ENCODE measurements around the gene FLRT2.

Gene FLRT2

DNA sequence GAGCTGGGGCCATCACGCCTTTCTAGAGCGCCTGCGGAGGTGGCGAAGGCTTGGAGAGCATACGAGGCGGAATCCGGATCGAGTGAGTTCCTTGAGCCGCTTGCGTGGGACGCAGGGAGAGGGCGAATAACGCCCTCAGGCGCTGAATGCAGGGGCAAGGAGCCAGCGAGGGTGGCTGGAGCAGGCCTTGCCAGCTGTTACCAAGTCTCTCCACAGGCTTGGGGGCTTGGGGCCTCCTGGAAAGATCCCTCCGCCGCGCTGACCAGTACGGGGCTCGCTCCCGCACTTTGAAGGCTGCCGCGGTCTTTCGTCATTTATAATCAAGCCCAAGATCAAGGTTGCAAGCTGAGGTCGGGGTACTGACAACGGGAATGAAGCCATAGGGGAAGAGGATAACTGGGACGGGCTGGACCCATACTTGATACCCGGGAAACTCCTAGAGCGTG lies 1.2 kb downstream of the FLRT2 start:
- H3K9me3 ChIP-seq (ENCODE audit: severe bottlenecking): no peaks in the 10 kb centered on the region
- peak; percentile 62 for DNase-seq
- no peaks in the 10 kb centered on the region for H3K36me3 ChIP-seq
- peaks cover 29% of the 10 kb centered on the region for H3K27me3 ChIP-seq (ENCODE audit: insufficient read depth, low read depth, severe bottlenecking)
- TF ChIP-seq, protein P1, sequence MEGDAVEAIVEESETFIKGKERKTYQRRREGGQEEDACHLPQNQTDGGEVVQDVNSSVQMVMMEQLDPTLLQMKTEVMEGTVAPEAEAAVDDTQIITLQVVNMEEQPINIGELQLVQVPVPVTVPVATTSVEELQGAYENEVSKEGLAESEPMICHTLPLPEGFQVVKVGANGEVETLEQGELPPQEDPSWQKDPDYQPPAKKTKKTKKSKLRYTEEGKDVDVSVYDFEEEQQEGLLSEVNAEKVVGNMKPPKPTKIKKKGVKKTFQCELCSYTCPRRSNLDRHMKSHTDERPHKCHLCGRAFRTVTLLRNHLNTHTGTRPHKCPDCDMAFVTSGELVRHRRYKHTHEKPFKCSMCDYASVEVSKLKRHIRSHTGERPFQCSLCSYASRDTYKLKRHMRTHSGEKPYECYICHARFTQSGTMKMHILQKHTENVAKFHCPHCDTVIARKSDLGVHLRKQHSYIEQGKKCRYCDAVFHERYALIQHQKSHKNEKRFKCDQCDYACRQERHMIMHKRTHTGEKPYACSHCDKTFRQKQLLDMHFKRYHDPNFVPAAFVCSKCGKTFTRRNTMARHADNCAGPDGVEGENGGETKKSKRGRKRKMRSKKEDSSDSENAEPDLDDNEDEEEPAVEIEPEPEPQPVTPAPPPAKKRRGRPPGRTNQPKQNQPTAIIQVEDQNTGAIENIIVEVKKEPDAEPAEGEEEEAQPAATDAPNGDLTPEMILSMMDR (IDR thresholded peaks at IDR 0.05; ENCODE audit: low read depth, low read length): no peak
- H3K27ac ChIP-seq: peak overlapping the region; percentile 14; the same call in 1 of the 2 replicates
- H3K4me3 ChIP-seq (ENCODE audit: low read depth, low read length): peak overlapping the region; percentile 84

DNA sequence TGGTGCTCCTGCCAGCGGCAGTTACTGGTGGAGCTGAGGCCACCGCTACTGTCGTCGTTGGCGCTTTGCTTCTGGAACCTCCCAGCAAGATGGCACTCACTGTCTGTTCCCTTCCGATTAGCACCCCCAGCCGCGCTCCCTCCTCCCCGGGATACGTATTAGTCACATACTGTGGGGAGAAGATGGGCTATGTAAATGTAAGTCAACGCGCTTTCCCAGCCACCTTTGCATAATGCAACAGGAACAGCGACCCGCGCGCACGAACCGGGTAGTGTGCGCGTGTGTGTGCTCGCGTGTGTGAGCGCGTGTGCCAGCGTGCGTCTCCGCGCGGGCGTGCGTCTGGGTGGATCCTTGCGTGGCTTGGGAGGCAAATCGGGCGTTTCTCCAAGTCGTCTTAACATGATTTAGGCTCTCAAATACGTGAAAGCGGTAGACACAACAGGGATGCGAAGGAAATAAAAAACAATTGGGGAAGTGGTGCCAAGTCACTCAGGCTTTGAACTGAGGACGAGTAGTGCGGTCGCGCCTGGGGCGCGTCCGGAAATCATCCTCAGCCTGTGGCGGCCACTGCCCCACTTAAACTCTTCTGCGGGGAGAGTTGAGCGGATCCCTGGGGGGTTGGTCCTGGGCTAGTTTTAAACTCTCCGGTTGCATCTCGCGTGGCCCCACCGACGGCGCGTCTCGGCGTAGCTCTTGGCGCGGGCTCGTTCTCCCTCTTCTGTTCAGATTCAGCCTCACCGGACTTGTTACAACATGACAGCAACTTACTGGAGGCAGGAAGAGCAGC lies 1.8 kb downstream of the FLRT2 start:
- H3K27me3 ChIP-seq (ENCODE audit: insufficient read depth, low read depth, severe bottlenecking): peaks cover 29% of the 10 kb centered on the region
- peak overlapping the region; percentile 14; the same call in 1 of the 2 replicates for H3K27ac ChIP-seq
- no peaks in the 10 kb centered on the region for H3K36me3 ChIP-seq
- peak overlapping the region; percentile 84 for H3K4me3 ChIP-seq (ENCODE audit: low read depth, low read length)
- H3K9me3 ChIP-seq (ENCODE audit: severe bottlenecking): no peaks in the 10 kb centered on the region
- DNase-seq: peak; percentile 70
- TF ChIP-seq, protein P1 (IDR thresholded peaks at IDR 0.05; ENCODE audit: low read depth, low read length): peak; percentile 46; the same call in 1 of the 2 replicates

DNA sequence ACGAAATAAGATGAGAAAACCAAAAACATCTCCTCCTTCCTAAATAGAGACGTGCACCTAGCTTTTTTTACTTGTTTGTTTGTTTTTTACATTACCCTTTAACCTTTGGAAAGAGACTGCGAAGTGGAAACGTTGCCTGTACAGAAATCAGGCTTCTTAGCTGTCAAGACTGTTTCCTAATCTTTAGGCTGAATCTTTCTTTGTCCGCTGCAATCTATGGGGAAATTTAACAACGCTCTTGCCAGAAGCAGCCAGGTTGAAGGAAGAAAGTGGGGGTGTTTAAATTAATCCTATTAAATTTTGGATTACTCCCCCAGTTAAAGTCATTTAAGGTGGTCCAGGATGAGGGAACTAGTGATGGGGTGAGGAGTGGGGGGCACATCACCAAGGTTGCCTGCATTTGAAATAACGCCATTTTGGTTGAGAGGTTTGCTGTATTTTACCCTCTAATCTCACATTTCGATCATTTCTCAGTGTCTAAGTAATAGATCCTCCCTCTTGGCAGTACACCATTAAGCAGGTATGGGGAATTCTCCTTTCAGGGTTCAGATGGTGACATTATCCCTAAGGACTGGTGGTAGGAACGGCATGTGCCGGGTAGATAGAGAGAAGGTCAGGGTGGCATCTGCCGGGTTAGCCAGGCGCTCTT lies 2.6 kb downstream of the FLRT2 start:
- Histone ChIP-seq H3K9me3 (ENCODE audit: severe bottlenecking) (no peaks in the 10 kb centered on the region), H3K36me3 (no peaks in the 10 kb centered on the region), H3K4me3 (ENCODE audit: low read depth, low read length) (peak overlapping the region; percentile 84), H3K27me3 (ENCODE audit: insufficient read depth, low read depth, severe bottlenecking) (peaks cover 29% of the 10 kb centered on the region), H3K27ac (no peak overlapping the region)
- no peak for DNase-seq
- TF ChIP-seq, protein P1 (IDR thresholded peaks at IDR 0.05; ENCODE audit: low read depth, low read length): no peak

DNA sequence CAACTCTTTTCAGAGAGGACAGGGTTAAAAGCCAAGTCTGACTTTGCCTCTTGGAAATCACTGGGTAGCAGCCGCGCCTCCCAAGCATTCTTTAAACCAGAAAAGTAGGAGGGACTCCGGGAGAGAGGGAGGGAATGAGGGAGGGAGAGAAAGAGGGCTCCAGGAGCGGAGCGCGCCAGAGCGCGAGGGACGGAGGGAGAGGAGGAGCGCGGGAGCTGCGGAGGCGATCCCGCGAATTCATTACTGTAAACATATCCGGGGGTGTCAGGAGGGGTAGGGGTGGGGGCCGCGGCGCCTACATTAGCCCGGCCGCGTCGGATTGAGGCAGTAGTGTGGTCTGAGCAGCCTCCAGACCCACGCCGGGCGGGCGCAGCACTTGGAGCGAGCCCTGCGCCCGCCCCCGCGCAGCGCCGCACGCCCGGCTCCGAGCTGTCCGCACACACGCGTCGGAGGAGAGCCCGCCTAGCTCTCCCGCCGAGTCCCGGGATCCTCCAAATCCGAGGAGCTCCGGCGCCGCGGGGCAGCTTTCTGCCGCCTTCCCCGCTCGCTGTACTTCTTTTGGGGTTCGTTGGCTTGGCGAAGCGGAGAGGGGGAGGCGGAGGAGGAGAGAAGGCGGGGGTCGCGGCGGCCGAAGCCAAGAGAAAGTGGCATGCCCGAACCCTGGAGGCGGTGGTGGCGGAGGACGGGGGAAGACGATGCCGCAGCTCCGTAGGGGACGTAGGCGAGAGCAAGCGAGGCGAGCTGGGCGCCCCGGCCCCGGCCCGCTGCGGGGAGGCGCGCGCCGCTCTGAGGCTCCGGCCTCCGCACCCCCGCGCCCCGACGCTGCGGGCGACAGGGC lies 3.3 kb downstream of the FLRT2 start:
- peaks cover 29% of the 10 kb centered on the region for H3K27me3 ChIP-seq (ENCODE audit: insufficient read depth, low read depth, severe bottlenecking)
- H3K4me3 ChIP-seq (ENCODE audit: low read depth, low read length): peak overlapping the region; percentile 84
- H3K36me3 ChIP-seq: no peaks in the 10 kb centered on the region
- H3K27ac ChIP-seq: peak overlapping the region; percentile 33
- TF ChIP-seq, protein P1 (IDR thresholded peaks at IDR 0.05; ENCODE audit: low read depth, low read length): no peak
- DNase-seq: peak; percentile 66
- H3K9me3 ChIP-seq (ENCODE audit: severe bottlenecking): no peaks in the 10 kb centered on the region

DNA sequence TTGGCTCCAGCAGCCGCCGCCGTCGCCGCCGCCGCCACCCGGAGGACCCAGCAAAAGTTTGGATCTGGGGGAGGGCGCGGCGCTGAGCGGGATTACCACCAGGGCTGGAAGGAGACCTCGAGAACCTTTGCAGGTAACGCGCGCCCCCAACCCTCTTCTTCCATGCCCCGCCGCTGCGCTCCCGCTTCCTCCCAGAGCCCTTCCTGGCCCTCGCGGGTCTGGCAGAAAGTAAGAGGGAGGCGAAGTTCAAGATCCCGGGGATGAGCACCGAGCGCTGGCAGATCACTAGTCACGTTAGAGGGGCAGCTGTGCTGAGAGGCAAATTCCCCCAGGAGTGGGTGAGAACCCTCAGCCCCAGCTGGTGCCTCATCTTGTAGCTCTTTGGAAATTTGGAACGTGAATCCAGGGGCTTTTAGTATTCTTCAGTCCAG lies 3.9 kb downstream of the FLRT2 start:
- H3K27me3 ChIP-seq (ENCODE audit: insufficient read depth, low read depth, severe bottlenecking): peaks cover 29% of the 10 kb centered on the region

More for the DNA sequence above, 3.9 kb downstream of the FLRT2 start:
- Histone ChIP-seq H3K9me3 (ENCODE audit: severe bottlenecking) (no peaks in the 10 kb centered on the region), H3K4me3 (ENCODE audit: low read depth, low read length) (peak overlapping the region; percentile 84), H3K27ac (no peak overlapping the region), H3K36me3 (no peaks in the 10 kb centered on the region)
- TF ChIP-seq, protein P1 (IDR thresholded peaks at IDR 0.05; ENCODE audit: low read depth, low read length): no peak
- peak; percentile 30 for DNase-seq
